Effector CD4-positive, alpha-beta T cell (primary cell): ENCODE measurements around the gene RHBDD1.
"Not testable (repeated sequence)": the region's sequence is repeated elsewhere in the genome, so short reads cannot be mapped to it uniquely, and the experiment has no call there.

Experiments used
- DNase-seq: peaks from one replicate; pipeline ENCODE4 v3.0.0-alpha.2; 2020

The RHBDD1 gene

GRCh38 chr2:226799976-226800940 is 35.6 kb upstream of the RHBDD1 start:
- DNase-seq = no peak

- peak; percentile 47 for DNase-seq
Observed at GRCh38 chr2:226800941-226801784, 34.7 kb upstream of the RHBDD1 start.

GRCh38 chr2:226802573-226802972 is 33.3 kb upstream of the RHBDD1 start:
- peak; percentile 8 for DNase-seq

- no peak for DNase-seq
Observed at GRCh38 chr2:226803410-226803809, 32.4 kb upstream of the RHBDD1 start.

GRCh38 chr2:226813148-226813701 is 22.6 kb upstream of the RHBDD1 start:
- DNase-seq = no peak

- no peak for DNase-seq
Observed at GRCh38 chr2:226818930-226819329, 16.9 kb upstream of the RHBDD1 start.

- DNase-seq = no peak
Observed at GRCh38 chr2:226825056-226825455, 10.8 kb upstream of the RHBDD1 start.

- DNase-seq = no peak
Observed at GRCh38 chr2:226828191-226828590, 7.7 kb upstream of the RHBDD1 start.

GRCh38 chr2:226829721-226830631 is 5.9 kb upstream of the RHBDD1 start:
- DNase-seq = no peak

- no peak for DNase-seq
Observed at GRCh38 chr2:226831266-226831665, 4.6 kb upstream of the RHBDD1 start.

- no peak for DNase-seq
Observed at GRCh38 chr2:226832061-226832460, 3.8 kb upstream of the RHBDD1 start.

- not testable (repeated sequence) for DNase-seq
Observed at GRCh38 chr2:226834880-226835279, 974 bp upstream of the RHBDD1 start.

GRCh38 chr2:226835420-226835795 is 446 bp upstream of the RHBDD1 start:
- no peak for DNase-seq

GRCh38 chr2:226836548-226836885 is 663 bp downstream of the RHBDD1 start:
- DNase-seq = no peak

- no peak for DNase-seq
Observed at GRCh38 chr2:226837334-226837733, 1.5 kb downstream of the RHBDD1 start.

- DNase-seq = no peak
Observed at GRCh38 chr2:226837787-226838603, 2.1 kb downstream of the RHBDD1 start.

GRCh38 chr2:226838722-226839121 is 2.9 kb downstream of the RHBDD1 start:
- no peak for DNase-seq

GRCh38 chr2:226839161-226839560 is 3.3 kb downstream of the RHBDD1 start:
- DNase-seq = no peak

GRCh38 chr2:226839951-226840350 is 4.1 kb downstream of the RHBDD1 start:
- DNase-seq = no peak

GRCh38 chr2:226843001-226843400 is 7.1 kb downstream of the RHBDD1 start:
- not testable (repeated sequence) for DNase-seq

GRCh38 chr2:226845386-226846116 is 9.7 kb downstream of the RHBDD1 start:
- no peak for DNase-seq
